Measurements from ENCODE around the gene TTC23L. TPM values are rescaled to one million over a fixed set of nuclear protein-coding genes. Genes with fewer than 3 reads are reported as not detected.
"Not testable (repeated sequence)": the region's sequence is repeated elsewhere in the genome, so short reads cannot be mapped to it uniquely, and the experiment has no call there.

The TTC23L gene, protein sequence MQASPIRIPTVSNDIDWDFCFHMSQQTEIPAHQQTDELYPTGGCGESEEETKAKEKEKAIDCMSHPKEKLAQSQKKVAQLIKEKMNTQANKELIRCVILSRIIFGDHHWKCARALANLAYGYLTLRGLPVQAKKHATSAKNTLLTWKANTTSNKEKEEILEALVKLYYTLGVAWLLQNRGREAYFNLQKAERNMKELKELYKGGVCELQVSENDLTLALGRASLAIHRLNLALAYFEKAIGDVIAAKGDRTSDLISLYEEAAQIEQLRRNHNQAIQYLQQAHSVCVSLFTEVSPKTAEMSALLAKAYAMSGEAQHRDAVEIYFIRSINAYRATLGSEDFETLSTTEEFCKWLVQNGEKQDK
- not detected for polyA plus RNA-seq (2013, experiment 1 of 2; ENCODE audit: insufficient read length)
- 0.08 TPM for polyA plus RNA-seq (2013, experiment 2 of 2; ENCODE audit: insufficient read length)

DNA sequence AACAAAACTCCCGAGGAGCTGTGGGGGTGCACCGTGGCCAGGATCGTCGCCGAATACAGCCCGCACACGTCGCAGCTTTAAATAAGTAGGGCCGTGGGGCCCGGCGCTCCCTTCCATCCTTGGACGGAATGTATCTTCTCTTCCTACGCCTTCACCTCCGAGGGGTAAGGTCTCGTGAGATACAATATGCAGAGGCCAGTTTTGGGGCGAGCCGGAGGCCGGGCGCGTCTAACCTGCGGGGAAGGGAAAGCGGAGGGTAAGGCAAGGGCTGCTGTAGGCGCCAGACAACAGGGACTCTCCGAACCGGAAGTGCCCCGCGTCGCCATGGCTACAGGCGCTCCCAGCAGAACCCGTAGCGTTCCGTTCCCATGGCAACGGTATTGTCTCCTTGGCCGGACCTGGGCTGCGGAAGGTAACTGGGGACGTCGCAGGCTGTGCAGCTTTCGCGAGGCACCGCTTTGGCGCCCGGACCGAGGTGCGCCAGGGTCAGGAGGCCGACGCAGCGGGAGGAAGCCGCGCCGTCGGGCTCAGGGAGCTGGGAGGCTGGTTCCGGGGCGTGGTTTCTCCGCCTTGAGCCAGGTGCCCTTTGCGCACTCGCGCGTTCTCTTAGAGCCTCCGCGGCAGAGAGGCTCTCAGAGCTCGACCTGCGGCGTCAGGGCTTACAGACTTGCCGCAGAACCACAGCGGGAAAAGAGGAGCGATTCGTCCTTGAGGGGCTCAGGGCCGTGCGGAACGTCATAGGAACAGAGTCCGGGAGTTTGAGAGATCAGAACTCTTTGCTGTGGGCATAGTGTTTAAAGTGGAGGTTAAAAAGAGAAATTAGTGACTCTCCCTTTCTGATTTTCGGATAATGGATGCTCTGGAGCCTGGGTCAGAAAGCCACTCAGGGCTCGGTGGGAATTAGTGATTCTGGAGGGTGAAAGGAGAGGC, at the start of gene TTC23L:
Gene TTC23L, plus strand, starts transcription at position 380 of the 930 bp plus-strand sequence. CDS start 1,508 bp downstream, outside the sequence.
- DNase-seq: peak; percentile 84

DNA sequence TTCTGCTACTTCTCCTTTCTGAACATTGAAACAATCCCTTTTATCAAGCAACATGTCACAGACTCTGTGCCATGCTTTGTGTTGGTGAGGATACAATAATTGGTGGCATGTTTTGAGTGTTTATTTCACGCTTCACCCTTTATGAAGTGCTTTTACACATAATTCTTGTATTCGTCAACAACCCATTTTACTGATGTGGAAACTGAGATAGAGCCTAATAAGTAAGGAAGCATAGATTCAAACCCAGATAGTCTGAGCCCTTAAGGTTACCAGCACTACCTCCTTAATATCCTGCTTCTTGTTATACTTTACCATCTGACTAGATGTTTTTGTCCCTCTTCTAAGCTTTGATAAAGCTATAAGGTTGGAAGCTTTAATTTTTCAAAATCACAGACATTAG, 49.3 kb upstream of the TTC23L start:
- no peak for DNase-seq

DNA sequence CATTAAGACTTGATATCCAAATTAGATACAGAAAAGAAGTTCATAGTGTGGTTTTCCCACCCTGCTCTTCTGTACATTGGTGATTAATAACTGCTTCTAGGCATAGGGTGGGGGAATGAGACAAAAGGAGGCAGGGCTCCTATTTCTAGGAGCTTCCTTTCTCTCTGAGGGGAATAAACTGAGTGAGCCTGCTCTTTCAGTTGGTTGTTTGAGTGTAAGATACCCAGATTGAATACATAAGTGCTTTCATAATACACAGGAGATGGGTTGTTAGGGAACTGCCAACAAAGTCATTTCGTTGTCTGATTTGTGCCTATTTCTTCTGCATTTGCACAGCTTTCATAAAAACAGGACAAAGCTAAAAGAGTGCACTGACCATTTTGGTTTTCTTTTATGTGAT, 48.9 kb upstream of the TTC23L start:
- DNase-seq: no peak

DNA sequence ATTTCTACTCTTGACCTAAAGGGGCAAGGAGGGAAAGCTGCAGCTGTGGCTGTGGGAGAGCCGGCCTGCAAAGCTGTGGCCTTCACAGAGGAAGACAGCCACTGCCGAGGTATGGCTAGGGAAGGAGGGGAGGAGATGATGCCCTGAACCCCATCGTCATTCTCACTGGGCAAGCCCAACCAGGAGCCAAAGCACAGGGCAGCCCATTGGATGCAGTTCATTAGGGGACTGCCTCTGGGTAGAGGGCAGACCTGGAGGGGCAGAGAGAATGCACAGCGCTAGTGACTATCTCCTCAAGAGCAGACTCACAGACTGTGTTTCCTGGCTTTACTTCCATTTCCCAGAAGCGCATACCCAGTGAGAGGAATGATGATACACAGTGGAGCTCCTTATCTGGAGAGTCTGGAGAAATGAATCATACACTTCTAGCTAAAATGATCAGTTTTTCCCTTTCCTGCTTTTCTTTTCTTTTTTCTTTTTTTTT, 47.2 kb upstream of the TTC23L start:
- peak; percentile 70 for DNase-seq

DNA sequence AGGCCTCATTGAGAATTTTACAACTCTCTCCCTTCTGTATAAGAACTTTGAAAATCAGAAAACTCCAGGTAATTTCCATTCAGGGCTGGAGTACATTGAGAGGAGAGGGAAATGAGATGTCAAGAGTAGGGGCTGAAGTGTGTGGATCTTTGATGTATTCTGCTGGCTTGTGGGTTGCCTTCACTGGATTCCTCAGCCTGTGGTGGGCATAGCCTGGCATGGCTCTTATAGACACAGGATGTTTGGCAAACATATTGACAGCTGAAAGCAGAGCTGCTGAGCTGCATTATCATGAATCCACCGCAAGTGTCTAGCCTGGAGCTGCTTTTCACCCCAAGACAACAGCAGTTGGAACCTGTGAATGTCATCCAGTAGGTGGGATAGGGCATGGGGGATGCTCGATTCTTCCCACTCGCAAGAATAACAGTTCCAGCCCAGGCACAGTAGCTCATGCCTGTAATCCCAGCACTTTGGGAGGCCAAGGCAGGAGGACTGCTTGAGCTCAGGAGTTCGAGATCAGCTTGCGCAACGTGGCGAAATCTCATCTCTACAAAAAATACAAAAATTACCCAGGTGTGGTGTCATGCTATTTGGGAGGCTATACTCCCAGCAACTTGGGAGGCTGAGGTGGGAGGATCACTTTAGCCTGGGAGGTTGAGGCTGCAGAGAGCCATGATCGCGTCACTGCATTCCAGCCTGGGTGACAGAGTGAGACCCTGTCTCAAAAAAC, 36.0 kb upstream of the TTC23L start:
- DNase-seq: no peak

DNA sequence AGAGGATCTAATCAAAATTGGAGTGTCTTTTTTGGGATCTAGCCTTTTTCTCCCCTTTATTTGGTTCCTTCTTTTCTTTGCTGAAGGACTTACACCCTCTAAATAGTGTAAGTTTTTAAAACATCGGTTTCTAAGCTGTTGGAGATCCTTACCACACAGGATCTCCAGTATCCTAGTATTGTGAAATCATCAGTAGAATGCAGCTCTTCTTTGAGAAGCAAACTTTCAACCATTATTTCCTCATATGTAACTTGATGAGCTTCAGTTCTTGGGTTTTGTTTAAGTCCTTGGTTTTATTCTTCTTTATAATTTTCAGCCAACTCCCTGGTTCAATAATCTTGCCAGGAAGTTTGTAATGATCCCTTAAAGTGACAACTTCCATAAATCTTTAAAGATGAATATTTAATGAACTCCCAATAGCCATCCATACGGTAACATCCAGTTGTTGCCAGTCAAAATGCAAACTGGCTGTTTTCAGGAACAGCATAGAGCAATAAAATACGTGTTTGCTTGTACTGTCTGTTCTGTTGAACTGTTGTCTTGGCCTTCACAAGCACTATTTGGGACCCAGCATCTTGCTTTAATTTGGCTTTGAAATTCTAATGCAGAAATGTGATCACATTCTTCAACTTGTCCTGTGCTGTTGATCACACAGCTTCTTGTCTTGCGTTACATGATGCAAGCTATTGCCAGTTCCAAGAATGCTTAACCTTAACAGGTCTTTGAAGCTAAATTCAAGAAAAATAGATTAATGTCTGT, 34.8 kb upstream of the TTC23L start:
- DNase-seq: no peak

DNA sequence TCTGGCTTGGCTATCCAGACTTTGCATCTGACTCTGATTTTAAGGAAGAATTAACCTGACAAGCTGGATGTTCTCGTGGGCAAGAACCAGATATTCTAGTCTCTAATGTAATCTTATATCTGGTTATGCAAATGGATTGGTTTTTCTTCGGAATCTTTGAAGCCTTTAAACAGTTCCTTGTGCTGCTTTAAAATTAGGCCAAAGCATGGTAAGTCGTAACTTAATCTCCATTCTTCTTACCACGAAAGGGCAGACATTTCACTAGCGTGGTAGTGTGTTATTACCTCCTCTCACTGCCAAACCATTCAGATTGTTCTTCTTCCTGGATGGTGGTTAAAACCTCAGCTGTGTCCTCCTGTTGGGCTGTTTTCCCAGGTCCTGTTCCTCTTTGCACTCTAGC, 34.1 kb upstream of the TTC23L start:
- DNase-seq: no peak

DNA sequence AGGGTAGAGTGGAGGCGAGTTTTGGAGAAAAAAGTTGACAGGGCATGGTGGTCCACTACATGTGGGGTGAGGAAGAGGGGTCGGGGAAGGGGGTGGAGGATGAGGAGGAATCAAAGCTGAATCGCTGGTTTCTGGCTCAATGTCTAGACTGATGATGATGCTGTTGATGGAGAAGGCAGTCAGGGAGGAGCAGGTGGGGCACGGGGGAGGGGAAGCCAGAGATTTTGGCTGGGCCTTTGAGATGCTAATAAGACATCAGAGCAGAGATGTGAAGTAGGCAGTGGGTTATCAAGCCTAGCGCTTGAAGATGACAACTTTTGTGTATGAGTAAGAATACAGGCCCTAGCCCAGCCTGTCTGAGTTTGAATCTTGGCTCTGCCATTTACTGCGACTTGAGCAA, 32.4 kb upstream of the TTC23L start:
- no peak for DNase-seq

DNA sequence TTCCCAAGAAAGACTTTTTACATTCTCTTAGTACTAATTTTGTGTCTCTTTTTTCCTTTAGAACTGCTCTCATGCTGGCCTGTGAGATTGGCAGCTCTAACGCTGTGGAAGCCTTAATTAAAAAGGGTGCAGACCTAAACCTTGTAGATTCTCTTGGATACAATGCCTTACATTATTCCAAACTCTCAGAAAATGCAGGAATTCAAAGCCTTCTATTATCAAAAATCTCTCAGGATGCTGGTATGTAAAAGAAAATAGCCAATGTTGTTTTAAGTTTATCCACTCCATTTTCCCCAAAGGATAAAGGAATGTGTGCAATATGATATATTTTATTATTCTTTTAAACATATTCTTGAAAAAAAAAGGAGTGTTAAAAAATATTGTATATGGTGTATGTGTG, 27.3 kb upstream of the TTC23L start:
- peak; percentile 87 for DNase-seq

DNA sequence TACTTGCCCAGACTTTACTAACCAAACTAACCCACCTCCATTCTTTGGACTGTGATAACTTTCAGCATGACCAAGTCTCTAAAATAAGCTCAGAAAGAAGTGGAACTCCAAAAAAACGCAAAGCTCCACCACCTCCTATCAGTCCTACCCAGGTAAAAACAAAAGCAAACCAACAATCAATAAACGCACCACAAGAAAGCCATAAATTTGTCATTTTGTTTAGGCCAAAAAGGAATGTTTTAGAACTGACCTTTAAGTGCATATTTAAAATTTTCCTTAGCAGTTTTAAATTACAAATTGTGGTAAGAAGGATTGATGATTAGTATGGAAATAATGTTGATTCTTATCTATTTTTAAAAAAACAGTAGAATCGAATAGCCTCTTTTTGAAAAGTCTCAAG, 25.5 kb upstream of the TTC23L start:
- no peak for DNase-seq

DNA sequence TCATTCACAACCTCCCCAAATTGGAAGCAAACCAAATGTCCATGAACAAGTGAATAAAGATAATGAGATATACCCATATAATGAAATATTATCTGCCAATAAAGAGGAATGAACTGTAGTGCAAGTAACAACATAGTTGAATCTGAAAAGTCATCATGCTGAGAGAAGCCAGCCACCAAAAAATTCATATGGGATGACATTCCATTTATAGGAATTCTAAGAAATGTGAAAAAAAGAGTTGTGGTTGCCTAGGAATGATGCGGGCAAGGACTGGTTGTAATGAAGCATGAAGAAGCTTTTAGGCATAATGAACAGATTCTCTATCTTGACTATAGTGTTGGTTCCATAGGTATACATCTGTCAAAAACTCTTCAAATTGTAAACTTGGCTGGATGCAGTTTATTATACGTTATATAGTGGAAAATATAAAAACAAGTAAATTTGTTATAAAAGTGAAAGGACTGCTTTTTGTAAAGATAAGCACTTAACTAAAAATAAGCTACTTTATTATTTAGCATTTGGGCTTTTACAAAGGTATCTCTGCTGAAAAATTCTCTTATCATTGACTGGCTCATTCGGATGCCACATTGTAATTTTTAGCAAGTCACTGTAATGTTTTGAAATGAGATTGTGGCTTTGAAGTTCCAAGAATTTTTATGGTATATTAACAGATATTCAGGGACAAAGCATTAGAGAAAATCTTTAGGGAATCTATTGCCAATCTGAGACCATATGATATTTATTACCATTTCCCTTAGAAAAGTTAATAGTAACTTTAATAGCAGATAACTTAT, 21.2 kb upstream of the TTC23L start:
- peak; percentile 85 for DNase-seq

DNA sequence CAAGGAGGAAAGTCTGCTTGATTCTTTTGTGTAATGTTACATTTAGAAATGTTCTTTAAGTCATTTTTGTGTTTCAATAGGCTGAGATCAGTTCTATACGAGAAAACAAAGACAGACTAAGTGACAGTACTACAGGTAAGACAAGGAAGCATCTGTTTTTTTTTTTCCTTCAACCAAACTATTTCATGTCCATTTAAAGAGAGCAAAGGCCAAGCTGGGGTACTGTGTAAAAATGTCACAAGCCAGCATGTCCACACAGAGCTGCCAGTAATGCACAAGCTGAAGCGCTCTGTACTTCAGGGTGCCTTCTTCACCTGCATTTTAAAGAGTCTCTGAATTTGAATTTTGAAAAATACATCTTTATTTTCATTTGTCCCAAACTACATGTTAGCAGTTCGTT, 20.2 kb upstream of the TTC23L start:
- DNase-seq: no peak

DNA sequence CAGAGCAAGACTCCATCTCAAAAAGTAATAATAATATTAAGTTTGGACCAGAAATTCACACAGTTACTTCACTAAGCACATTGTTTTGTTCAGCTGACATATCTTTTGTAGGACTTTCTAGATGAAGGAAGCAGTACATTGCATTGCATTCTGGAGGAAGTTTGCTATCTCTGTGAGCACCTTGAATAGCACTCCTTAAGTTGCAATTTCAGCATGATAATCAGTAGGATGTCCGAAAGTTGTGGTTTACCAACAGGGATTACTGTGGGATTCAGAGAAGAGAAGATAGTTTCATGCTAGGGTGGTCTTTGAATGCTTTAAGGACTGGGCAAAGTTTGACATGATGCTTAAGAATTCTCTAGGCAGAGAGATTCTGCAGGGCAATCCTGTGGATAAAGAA, 18.4 kb upstream of the TTC23L start:
- DNase-seq: no peak

DNA sequence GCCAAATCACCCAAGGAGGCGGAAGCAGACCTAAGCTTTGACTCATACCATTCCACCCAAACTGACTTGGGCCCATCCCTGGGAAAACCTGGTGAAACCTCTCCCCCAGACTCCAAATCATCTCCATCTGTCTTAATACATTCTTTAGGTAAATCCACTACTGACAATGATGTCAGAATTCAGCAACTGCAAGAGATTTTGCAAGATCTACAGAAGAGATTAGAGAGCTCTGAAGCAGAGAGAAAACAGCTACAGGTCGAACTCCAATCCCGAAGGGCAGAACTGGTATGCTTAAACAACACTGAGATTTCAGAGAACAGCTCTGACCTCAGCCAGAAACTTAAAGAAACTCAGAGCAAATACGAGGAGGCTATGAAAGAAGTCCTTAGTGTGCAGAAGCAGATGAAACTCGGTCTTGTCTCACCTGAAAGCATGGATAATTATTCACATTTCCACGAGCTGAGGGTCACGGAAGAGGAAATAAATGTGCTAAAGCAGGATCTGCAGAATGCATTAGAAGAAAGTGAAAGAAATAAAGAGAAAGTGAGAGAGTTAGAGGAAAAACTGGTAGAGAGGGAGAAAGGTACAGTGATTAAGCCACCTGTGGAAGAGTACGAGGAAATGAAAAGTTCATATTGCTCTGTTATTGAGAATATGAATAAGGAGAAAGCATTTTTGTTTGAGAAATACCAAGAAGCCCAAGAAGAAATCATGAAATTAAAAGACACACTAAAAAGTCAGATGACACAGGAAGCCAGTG, 15.8 kb upstream of the TTC23L start:
- no peak for DNase-seq

DNA sequence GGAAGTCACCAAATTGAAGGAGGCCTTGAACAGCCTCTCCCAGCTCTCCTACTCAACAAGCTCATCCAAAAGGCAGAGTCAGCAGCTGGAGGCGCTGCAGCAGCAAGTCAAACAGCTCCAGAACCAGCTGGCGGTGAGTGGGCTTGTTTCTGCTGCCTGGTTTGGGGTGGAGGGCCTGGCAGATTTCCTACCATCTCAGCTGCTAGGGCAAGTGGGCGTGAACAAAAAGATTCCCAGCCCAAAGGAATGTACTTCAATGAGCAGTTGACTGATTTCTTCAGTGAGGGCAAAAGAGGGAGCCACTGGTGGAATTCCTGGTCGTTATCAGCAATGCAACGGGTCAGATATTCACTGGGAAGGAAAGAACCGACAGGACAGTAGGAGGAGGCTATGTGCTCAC, 12.6 kb upstream of the TTC23L start:
- DNase-seq: no peak

DNA sequence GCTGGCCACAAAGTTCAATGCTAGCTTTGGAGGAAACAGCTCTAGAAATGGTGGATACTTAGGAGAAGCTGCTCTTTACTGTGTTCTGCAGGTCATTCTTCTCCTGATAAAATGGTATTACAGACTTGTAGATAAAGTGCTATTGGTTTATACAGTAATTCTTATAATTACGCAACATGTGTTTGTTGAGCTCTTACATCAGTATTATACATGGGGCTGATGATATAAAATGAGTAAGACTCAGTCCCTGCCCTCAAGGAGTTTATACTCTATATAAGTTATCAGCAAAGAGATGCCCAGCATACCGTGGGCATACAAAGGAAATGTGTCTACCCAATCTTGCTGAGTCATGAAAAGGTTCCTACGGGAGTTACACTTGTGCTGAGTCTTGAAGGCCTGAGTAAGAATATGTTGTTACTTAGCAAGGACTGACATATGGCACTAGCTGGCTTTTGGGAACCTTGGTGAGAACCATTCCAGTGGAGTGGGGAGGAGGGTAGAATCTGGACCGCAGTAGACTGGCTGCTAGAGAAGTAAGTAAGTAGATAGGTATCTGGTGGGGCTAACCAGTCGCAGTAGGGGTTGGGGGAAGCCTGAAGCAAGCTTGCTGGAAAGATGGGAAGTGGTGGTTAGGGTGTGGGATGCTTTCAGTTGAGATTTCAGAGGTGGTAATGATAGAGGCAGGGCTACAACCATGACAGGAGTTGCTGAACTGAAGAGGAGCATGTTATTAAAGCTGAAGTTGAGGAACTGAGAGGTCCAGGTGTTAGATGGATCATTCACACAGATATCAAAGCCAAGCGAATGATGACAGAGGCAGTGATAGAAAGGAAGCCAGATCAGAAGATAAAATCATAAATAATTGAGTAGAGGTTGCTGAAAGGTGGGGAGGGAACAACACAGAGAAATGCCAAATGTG, 11.1 kb upstream of the TTC23L start:
- DNase-seq: no peak

DNA sequence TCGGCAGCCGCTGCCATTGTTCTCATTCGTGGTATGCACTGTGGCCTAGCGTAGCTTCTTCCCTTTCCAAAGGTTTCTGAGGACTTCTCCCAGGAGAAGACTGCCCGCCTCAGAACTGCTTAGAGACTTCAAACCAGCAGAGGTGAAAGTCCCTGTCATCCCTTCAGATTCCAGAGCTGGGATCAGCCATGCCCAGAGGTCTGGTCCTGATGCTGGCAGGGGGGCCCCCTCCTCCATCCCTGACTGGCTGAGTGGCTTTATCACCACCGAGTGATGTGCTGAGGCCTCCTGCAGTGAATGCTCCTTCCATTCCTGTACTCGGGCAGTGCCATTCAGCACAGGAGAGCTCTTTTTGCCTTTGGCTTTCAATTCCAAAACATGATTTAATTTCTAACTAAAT, 8.1 kb upstream of the TTC23L start:
- not testable (repeated sequence) for DNase-seq

DNA sequence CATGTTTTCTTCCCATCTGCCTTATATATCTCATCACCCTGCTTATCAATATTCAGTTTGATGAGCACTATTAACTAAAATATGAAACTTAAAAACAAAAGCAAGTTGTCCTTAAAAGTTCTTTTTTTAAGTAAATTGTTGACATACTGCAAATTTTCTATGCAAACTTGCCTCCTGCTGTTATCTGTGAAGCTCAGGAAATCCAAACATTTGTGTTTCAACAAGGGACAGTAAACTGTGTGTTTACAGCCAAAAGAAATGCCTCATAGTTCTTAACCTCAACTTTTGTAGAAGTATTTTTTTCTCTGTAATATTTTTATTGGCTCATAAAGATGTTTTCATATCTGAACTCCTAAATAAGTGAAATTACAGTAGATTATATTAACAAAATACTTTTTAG, 7.7 kb upstream of the TTC23L start:
- DNase-seq: no peak

DNA sequence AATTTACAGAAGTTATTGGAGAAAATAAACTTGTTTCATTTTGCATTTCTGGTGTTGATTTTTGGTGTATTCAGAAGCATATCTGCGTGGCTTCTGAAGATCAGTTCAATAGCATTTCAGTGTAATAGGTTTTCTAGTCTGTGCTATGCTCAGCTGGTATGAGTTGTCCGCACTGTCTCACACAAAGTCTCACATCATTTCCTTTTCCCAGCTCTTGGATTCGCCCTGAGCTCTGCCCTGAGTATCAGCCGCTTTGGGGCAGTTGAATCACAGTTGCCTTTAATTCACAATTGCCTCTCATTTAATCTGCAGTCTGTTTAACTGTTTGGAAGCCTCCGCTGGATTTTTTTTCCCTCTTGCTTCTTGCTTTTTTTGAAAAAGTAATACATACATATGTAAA, 6.4 kb upstream of the TTC23L start:
- DNase-seq: no peak
